Measurements from ENCODE around the gene MAB21L3.

MAB21L3 gene

DNA sequence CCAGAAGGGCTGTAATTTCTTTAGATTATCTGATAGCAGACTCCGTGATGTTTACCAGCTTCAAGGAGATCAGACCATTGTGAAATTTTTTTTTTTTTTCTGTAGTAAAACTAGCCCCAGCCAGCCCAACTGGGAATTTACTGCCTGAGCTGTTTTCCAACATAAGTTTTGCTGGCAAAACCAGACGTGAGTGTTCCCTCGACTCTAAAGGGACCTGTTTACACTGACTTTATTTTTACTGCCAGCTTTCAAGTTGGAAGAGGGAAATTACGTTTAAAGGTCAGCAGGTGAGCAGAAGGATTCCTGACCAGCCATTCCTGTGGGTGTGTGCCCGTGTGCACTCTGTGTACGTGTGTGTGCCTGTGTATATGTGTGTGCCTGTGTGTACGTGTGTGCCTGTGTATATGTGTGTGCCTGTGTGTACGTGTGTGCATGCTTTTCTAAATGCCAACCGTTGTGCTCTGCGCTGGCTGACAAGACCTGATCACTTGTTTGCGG, 374 bp downstream of the MAB21L3 start:
- DNase-seq (ENCODE audit: low read depth), result no peak

DNA sequence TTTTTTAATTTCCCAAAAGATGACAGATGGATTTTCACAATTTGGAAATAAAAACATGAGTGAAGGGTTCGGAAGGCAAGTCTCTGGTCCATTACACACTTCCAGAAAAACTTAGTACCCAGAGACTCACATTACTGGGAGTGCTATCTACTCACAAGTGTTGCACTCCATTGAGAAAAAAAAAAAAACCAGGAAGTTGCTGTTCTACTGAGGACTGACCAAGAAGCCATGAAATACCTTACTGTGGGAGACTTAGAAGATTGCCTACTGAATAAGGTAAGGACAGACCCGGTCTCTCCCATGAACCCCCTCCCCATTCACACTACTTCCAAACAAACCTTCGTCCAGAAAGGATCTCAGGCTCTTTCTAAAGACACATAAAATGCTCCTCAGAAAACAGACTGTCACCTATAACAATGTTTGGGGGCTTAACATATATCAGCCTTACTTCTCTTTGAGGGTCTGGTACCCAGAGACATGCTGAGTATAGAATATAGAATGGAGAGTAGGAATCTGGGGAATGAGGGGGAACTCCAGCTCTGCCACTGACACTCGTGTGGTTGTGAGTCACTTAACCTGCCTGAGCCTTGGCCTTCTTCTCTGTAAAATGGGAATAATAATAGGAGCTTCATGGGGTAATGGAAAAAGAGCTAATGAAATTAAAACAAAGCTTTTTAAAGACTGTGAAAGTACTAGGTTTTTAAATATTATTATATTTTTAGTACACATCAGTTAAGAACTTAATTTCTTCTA, 1.4 kb downstream of the MAB21L3 start:
- DNase-seq (ENCODE audit: low read depth), result no peak

DNA sequence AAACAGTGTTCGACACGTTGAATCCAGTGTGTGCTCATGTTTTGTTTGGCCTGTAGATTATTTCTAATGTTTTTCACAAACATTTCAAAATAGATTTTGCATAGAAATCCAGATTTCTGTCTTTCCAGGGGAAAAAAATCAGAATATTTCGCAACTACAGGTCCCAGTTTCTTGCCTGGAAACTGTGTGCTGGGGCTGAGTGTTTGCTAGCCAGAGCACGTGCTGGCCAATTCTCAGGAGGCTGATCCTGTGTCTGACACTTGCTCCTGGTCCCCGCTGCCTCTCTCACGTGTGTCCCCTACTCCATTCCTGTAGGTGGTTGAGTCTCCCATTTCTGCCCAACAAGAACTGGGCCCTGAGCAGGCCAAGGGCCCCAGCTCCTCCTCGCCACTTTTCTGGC, 2.4 kb downstream of the MAB21L3 start:
- DNase-seq (ENCODE audit: low read depth), result no peak

- no peak for DNase-seq (ENCODE audit: low read depth)
Observed at GRCh38 chr1:116115476-116116439, 4.6 kb downstream of the MAB21L3 start.

GRCh38 chr1:116118471-116118870, 7.3 kb downstream of the MAB21L3 start:
- DNase-seq (ENCODE audit: low read depth), result no peak

- no peak for DNase-seq (ENCODE audit: low read depth)
Observed at GRCh38 chr1:116119876-116120275, 8.7 kb downstream of the MAB21L3 start.

DNA sequence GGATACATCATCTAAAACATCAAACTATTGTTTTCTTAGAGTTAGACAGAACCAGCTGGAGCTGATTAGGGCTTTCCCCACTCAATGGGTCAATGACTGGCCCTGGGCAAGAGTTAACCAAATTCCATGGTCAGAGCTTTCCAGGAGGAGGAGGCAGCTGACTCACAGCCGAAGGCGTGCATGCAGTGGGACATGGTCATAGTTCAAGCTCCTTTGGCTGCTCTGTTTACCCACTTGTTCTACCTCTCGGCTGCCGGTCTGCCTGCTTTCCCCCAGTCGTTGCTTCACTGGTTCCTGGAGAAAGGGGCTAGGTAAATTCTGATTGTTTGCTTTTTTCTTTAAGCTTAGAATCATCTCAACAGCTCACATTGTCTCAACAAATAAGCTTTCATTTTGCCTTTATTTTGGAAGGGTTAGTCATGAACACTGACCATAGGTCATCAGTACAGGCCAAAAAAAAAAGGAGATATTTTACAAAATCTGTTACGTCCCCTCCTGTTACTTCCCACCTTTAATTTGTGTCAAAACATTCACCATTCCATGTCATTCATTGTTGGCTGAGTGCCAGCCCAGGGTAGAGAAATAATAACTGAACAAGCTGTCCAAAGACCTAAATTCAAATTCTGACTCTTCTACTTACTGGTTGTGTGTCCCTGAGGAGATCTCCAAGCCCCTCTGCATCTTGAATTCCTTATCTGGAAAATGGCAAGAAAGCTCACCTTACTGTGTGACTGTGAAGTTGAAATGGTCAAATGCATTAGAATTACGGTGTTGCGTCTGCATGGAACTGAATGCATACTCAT, 12.0 kb downstream of the MAB21L3 start:
- no peak for DNase-seq (ENCODE audit: low read depth)

DNA sequence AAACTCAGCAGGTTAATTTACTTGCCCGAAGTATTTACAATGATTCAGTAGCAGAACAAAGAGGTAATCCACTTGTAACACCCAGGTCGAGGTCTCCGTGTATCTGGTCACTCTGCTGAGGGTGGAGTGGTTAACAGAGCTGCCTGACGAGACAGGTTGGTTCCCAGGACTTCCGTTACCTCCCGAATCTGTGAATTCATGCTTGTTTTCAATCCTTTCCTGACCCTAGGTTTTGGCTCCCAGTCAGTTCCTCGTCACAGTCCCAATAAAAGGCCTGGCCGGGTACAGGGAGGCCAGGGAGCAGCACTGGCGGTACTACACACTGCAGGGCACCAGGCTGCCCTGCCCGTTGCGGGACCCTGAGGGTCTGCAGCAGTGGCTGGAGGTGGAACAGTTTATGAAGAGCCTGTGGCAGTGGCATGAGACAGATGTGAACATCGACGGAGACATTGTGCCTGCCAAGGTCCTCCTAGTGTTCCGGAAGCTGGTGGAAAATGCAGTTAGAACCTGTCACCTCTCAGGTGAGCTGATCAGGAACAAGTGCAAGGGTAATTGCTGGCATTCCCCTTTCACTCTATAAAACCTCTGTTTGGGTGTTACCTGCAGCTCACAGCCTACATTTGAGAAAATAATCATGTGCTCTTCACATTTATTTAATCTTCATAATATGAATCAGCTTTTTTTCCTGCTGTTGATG, 12.8 kb downstream of the MAB21L3 start:
- no peak for DNase-seq (ENCODE audit: low read depth)

- no peak for DNase-seq (ENCODE audit: low read depth)
Observed at GRCh38 chr1:116125758-116126157, 14.6 kb downstream of the MAB21L3 start.

DNA sequence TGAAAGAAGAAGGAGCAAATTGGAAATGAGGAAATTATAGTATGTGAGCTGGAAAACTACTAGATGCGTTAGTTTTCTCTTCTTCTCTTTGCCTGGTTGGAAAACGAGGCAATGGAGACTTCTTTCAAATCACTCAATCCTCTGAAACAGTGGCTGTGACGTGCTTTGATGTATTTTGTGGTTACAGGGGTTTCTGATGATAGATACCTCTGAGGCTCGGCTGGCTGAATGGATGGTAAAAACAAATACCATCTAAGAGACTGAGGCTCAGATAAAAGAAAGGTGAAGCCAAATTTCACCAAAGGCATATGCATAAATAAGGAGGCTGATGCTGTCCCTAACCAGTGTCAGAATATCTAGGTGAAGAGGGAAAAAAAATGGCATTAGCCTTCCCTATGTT, 15.1 kb downstream of the MAB21L3 start:
- DNase-seq (ENCODE audit: low read depth), result no peak

DNA sequence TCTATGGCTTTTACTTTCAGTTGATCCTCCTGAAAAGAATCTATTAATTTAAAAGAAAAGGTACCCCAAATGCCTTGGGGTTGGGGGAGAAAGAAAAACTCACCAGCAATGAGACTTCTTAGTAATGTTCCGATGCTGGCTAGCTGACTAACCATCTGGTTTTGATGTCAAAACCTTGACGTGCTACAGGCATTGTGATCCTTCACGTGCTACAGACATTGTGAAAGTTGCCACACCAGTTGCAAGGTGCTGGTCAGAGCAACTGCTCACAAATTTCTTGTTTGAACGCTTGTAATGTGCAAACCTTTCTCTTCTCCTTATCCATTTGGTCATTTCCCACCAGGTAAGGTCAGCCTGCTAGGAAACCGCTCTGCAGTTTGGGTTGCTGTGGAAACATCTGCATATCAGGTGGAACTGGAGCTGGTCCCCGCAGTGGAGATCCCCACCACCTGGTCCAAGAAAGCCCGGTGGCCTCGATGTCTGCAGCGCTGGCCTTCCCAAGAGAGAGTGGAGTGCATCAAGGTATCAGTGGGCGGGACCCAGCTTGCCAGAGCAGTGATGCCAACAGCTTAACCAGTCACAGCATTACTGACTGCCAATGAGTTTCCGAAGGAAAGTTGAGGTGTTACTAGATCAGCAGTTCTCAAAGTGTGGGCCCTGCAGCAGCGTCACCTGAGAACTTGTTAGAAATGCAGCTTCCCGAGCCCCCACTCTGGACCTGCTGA, 16.1 kb downstream of the MAB21L3 start:
- DNase-seq (ENCODE audit: low read depth), result no peak

DNA sequence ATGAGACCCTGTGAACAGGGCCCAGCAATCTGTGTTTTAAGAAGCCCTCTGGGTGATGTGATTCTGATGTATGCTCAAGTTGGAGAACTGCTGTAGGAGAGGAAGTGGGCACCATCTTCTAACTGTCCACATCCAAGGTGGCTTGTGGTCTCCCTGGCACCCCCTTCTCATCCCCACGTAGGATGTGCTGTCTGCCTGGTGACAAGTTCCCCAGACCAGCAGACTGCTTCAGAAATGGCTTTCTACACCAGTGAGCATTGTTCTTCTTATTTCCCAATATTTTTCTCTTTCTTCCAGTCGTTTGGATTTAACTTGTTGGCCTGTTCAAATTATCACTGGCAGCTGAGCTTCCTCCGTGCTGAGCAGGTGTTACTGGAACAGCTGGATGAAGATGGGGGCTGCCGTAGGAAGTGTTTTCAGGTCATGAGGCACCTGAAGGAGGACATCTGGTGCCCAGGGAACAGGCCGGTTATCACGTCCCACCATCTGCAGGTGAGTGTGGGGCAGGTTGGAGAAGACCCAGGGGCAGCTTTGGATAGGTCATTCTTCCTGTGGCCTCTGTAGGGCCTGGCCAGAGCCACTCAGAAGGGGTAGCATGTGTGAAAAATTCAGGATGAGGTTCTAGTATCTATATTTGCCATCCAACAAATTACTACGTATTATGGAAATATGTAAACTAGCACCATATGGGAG, 16.8 kb downstream of the MAB21L3 start:
- no peak for DNase-seq (ENCODE audit: low read depth)

- peak; percentile 26 for DNase-seq (ENCODE audit: low read depth)
Observed at GRCh38 chr1:116128664-116129063, 17.5 kb downstream of the MAB21L3 start.

DNA sequence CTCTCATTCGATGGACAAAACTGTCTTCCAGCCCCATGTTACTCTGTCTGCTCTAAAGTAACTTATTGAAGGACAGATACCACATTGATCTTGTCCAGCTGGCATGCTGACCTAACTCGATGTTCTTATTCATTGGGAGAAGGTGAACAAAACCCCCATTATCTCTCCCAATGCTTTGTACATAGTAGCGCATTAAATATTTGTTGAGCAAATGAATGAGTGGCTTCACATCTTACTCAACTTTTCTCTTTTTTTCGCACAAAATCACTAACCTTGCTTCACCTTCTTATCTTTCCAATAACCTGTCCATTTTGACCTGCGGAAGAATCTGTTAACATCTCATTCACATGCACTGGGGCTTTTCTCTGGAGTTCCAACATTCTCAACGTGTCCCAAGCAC, 18.3 kb downstream of the MAB21L3 start:
- DNase-seq (ENCODE audit: low read depth), result no peak

DNA sequence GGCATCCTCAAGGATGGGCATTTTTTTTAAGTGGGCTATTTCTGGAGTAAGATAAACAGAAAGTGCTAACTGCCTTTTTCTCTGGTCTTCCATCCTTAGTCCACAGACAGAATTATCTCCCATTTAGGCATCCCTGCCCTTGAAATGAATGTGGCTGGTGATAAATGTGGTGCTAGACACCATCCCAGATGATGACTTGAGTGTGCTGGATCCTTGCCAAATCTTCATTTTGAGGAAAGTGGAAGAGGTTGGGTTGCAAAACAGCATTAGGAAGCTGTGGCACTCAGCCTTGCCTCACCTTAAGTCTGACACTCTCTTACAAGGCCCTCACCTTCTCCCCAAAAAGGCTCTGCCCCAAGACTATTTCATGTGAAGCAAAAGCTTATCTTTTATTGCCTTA, 19.2 kb downstream of the MAB21L3 start:
- DNase-seq (ENCODE audit: low read depth), result no peak

GRCh38 chr1:116131170-116131569, 20.0 kb downstream of the MAB21L3 start:
- no peak for DNase-seq (ENCODE audit: low read depth)

- no peak for DNase-seq (ENCODE audit: low read depth)
Observed at GRCh38 chr1:116131866-116132605, 20.8 kb downstream of the MAB21L3 start.

- no peak for DNase-seq (ENCODE audit: low read depth)
Observed at GRCh38 chr1:116133696-116134475, 22.7 kb downstream of the MAB21L3 start.

- DNase-seq (ENCODE audit: low read depth), result no peak
Observed at GRCh38 chr1:116134476-116134773, 23.2 kb downstream of the MAB21L3 start.
